ENCODE results near the gene DCAF5. TPM values are rescaled to one million over a fixed set of nuclear protein-coding genes. Genes with fewer than 3 reads are reported as not detected.

DCAF5 gene
- total RNA-seq, 4 donors from 2014 or later, result 38.7 to 57.8 (median 48.9) TPM

- no peaks in the 10 kb centered on the region for H3K9me3 ChIP-seq
- H3K27me3 ChIP-seq, result no peaks in the 10 kb centered on the region
- H3K4me1 ChIP-seq, result peaks cover 0 to 32% (median 0%) of the 10 kb centered on the region in 4 donors
- peaks cover 0 to 18% (median 0%) of the 10 kb centered on the region in 3 donors for H3K36me3 ChIP-seq
- no peak for TF ChIP-seq CTCF (IDR thresholded peaks at IDR 0.05)
- TF ChIP-seq POLR2A (IDR thresholded peaks at IDR 0.05), result no peak
- no peak for DNase-seq
- H3K27ac ChIP-seq, result no peak overlapping the region
- H3K4me3 ChIP-seq, result no peak overlapping the region
Measured at GRCh38 chr14:69149461-69150244, 3.3 kb downstream of the DCAF5 start.

- Histone ChIP-seq H3K27me3 (no peaks in the 10 kb centered on the region), H3K9me3 (no peaks in the 10 kb centered on the region), H3K4me3 (no peak overlapping the region), H3K27ac (no peak overlapping the region), H3K4me1 (peaks cover 0 to 7% (median 0%) of the 10 kb centered on the region in 4 donors), H3K36me3 (peaks cover 0 to 4% (median 0%) of the 10 kb centered on the region in 3 donors)
- no peak for DNase-seq
- TF ChIP-seq CTCF (IDR thresholded peaks at IDR 0.05) (no peak), POLR2A (IDR thresholded peaks at IDR 0.05) (no peak)
Measured at GRCh38 chr14:69142101-69142500, 10.8 kb downstream of the DCAF5 start.

DNA sequence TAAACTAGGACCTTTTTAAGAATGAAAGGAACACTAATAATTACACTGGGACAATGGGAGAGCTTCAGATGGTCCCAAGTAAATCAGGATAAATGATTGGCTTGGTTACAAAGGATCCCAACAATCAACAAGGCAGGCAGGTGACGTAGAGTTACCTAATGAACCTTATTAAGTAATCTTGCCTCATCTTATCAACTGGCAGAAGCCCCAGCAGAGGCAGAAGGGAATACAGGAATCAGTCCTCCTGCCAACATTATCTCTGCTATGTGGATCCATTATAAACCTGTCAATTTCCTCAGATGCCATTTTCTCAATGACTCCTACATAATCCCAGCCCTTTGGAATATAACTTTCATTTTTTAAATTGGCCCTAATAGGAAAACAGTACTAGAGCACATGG lies 11.4 kb downstream of the DCAF5 start:
- no peak for TF ChIP-seq CTCF (IDR thresholded peaks at IDR 0.05)
- no peak for TF ChIP-seq POLR2A (IDR thresholded peaks at IDR 0.05)
- Histone ChIP-seq H3K36me3 (peaks cover 0 to 4% (median 0%) of the 10 kb centered on the region in 3 donors), H3K27ac (no peak overlapping the region), H3K4me3 (no peak overlapping the region), H3K4me1 (peaks cover 0 to 7% (median 0%) of the 10 kb centered on the region in 4 donors), H3K9me3 (no peaks in the 10 kb centered on the region), H3K27me3 (no peaks in the 10 kb centered on the region)
- no peak for DNase-seq

- peaks cover 0 to 2% (median 0%) of the 10 kb centered on the region in 3 donors for H3K36me3 ChIP-seq
Measured at GRCh38 chr14:69139743-69140142, 13.2 kb downstream of the DCAF5 start.

DNA sequence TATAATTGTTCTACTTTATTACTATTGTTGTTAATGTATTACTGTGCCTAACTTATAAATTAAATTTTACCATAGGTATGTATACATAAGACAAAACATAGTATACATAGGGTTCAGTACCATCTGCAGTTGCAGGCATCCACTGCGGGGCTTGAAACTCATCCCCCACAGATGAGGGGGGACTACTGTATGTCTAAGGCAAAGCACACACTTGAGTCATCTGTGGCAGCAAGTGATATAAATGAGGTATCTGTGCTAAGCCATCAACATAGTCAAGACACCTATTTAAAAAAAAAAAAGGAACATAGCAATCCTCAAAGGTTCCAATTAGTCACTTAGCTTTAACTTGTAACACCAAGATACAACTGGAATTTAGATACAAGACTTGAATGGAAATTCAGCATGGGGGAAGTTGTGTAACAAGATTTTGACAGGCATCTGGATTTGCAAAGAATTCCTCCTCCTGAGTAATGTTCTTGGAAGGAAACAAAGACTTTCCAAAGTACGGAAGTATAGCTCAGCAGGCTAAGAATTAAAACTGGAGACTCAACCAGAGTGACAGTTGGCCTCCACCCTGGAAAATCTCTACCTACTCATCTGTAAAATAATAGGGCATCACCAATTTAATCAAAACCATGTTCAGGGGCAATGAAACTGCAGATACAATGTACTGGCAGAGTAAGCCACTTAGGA lies 14.9 kb downstream of the DCAF5 start:
- no peak for DNase-seq
- Histone ChIP-seq H3K9me3 (no peaks in the 10 kb centered on the region), H3K4me1 (peaks cover 0 to 7% (median 0%) of the 10 kb centered on the region in 4 donors), H3K27ac (no peak overlapping the region), H3K36me3 (no peaks in the 10 kb centered on the region), H3K27me3 (no peaks in the 10 kb centered on the region), H3K4me3 (no peak overlapping the region)
- TF ChIP-seq CTCF (IDR thresholded peaks at IDR 0.05) (no peak), POLR2A (IDR thresholded peaks at IDR 0.05) (no peak)

More at GRCh38 chr14:69139743-69140142, 13.2 kb downstream of the DCAF5 start:
- H3K9me3 ChIP-seq, result no peaks in the 10 kb centered on the region
- H3K27me3 ChIP-seq, result no peaks in the 10 kb centered on the region
- H3K4me1 ChIP-seq, result peaks cover 0 to 7% (median 0%) of the 10 kb centered on the region in 4 donors
- no peak overlapping the region for H3K4me3 ChIP-seq
- DNase-seq, result no peak
- TF ChIP-seq POLR2A (IDR thresholded peaks at IDR 0.05) (no peak), CTCF (IDR thresholded peaks at IDR 0.05) (no peak)
- no peak overlapping the region for H3K27ac ChIP-seq
